ENCODE measurements around the gene NUBPL. TPM values are rescaled to one million over a fixed set of nuclear protein-coding genes. Genes with fewer than 3 reads are reported as not detected.

Gene NUBPL
- total RNA-seq, 1 donor from 2014 or later: 11.6 TPM

GRCh38 chr14:31572955-31573354, 11.8 kb downstream of the NUBPL start:
- Mint-ChIP-seq H3K4me3 (ENCODE audit: unreplicated experiment) (no peak overlapping the region), H3K27ac (ENCODE audit: unreplicated experiment) (no peak overlapping the region), H3K4me1 (ENCODE audit: unreplicated experiment) (peaks cover 4% of the 10 kb centered on the region), H3K36me3 (ENCODE audit: unreplicated experiment) (no peaks in the 10 kb centered on the region), H3K9me3 (ENCODE audit: unreplicated experiment) (no peaks in the 10 kb centered on the region), H3K27me3 (ENCODE audit: unreplicated experiment) (no peaks in the 10 kb centered on the region)
- TF ChIP-seq CTCF (IDR thresholded peaks at IDR 0.05): no peak
- no peak for DNase-seq (ENCODE audit: extremely low spot score, unreplicated experiment)

GRCh38 chr14:31576949-31577348, 15.7 kb downstream of the NUBPL start:
- Mint-ChIP-seq H3K4me1 (ENCODE audit: unreplicated experiment) (no peaks in the 10 kb centered on the region), H3K4me3 (ENCODE audit: unreplicated experiment) (no peak overlapping the region), H3K9me3 (ENCODE audit: unreplicated experiment) (no peaks in the 10 kb centered on the region), H3K27ac (ENCODE audit: unreplicated experiment) (no peak overlapping the region), H3K36me3 (ENCODE audit: unreplicated experiment) (no peaks in the 10 kb centered on the region), H3K27me3 (ENCODE audit: unreplicated experiment) (no peaks in the 10 kb centered on the region)
- DNase-seq (ENCODE audit: extremely low spot score, unreplicated experiment): no peak
- no peak for TF ChIP-seq CTCF (IDR thresholded peaks at IDR 0.05)

- Mint-ChIP-seq H3K9me3 (ENCODE audit: unreplicated experiment) (no peaks in the 10 kb centered on the region), H3K27me3 (ENCODE audit: unreplicated experiment) (no peaks in the 10 kb centered on the region), H3K4me3 (ENCODE audit: unreplicated experiment) (no peak overlapping the region), H3K27ac (ENCODE audit: unreplicated experiment) (no peak overlapping the region), H3K36me3 (ENCODE audit: unreplicated experiment) (no peaks in the 10 kb centered on the region), H3K4me1 (ENCODE audit: unreplicated experiment) (peaks cover 6% of the 10 kb centered on the region)
- TF ChIP-seq CTCF (IDR thresholded peaks at IDR 0.05): no peak
- DNase-seq (ENCODE audit: extremely low spot score, unreplicated experiment): no peak
Observed at GRCh38 chr14:31578266-31578665, 17.1 kb downstream of the NUBPL start.

- Mint-ChIP-seq H3K27me3 (ENCODE audit: unreplicated experiment) (no peaks in the 10 kb centered on the region), H3K36me3 (ENCODE audit: unreplicated experiment) (no peaks in the 10 kb centered on the region)
Observed at GRCh38 chr14:31578792-31579501, 17.7 kb downstream of the NUBPL start.

GRCh38 chr14:31580234-31580633, 19.0 kb downstream of the NUBPL start:
- H3K27ac Mint-ChIP-seq (ENCODE audit: unreplicated experiment): no peak overlapping the region
- H3K4me1 Mint-ChIP-seq (ENCODE audit: unreplicated experiment): peaks cover 6% of the 10 kb centered on the region
- H3K27me3 Mint-ChIP-seq (ENCODE audit: unreplicated experiment): no peaks in the 10 kb centered on the region
- H3K4me3 Mint-ChIP-seq (ENCODE audit: unreplicated experiment): no peak overlapping the region
- no peaks in the 10 kb centered on the region for H3K9me3 Mint-ChIP-seq (ENCODE audit: unreplicated experiment)
- no peak for TF ChIP-seq CTCF (IDR thresholded peaks at IDR 0.05)
- H3K36me3 Mint-ChIP-seq (ENCODE audit: unreplicated experiment): no peaks in the 10 kb centered on the region
- DNase-seq (ENCODE audit: extremely low spot score, unreplicated experiment): no peak

More at GRCh38 chr14:31578792-31579501, 17.7 kb downstream of the NUBPL start:
- Mint-ChIP-seq H3K4me3 (ENCODE audit: unreplicated experiment) (no peak overlapping the region), H3K4me1 (ENCODE audit: unreplicated experiment) (peaks cover 6% of the 10 kb centered on the region), H3K9me3 (ENCODE audit: unreplicated experiment) (no peaks in the 10 kb centered on the region), H3K27ac (ENCODE audit: unreplicated experiment) (no peak overlapping the region)
- DNase-seq (ENCODE audit: extremely low spot score, unreplicated experiment): no peak
- no peak for TF ChIP-seq CTCF (IDR thresholded peaks at IDR 0.05)

Data from osteocyte (in vitro differentiated cells).